Esophagus muscularis mucosa (tissue), 4 donors: ENCODE measurements around the gene SGCE.

Experiments
- EP300 ChIP-seq: sonication (generic); formaldehyde crosslinking; IDR thresholded peaks from one replicate; pipeline ENCODE4 v1.6.1; 2017; ENCODE audit warnings: antibody characterized with exemption
- POLR2A ChIP-seq: fragments of 450-650 bp; IDR thresholded peaks from one replicate; pipeline ENCODE4 v1.6.1; 2017; ENCODE audit warnings: antibody characterized with exemption, moderate library complexity, mild to moderate bottlenecking, low read depth
- TF ChIP-seq, protein P1 (sequence below), 3 experiments: fragments of 200-600 bp in 2 of 3; fragments of 450-650 bp in 1 of 3; sonication (generic) in 2 of 3; IDR thresholded peaks; one replicate each; pipeline ENCODE4 v1.5.1; 2017 to 2019; ENCODE audit warnings: antibody characterized with exemption in 3 of 3, mild to moderate bottlenecking in 2 of 3, moderate library complexity in 1 of 3

DNA sequence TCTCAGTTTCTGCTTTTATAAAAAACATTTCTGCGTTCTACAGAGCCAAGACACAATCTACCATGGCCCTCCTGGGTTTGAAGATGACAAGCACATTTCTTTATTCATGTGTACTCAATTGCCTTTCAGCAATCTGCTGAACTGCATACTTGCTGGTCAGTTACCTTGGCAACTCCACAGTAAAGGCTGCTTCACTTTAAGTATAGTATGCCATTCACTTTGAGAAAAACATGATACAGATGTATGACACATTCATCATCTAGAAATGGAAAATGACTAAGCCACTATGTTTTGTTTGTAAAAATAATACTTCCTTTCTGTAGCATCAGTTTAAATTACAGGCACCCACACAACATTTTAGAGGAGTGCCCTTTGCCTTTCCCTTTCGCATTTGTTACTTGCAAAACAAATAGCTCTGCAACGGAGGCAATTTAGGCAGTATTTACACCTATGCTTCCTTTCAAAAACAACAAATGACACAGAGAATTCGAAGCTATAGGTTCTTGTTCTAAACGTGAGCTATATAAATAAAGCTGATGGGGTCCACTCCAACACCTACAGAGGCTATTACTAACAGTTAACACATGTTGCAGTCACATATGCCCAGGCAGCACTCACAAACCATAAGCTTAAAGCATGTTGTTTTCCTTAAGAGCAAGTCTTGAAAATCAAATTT, 23.5 kb downstream of the SGCE start:
- TF ChIP-seq, protein P1, sequence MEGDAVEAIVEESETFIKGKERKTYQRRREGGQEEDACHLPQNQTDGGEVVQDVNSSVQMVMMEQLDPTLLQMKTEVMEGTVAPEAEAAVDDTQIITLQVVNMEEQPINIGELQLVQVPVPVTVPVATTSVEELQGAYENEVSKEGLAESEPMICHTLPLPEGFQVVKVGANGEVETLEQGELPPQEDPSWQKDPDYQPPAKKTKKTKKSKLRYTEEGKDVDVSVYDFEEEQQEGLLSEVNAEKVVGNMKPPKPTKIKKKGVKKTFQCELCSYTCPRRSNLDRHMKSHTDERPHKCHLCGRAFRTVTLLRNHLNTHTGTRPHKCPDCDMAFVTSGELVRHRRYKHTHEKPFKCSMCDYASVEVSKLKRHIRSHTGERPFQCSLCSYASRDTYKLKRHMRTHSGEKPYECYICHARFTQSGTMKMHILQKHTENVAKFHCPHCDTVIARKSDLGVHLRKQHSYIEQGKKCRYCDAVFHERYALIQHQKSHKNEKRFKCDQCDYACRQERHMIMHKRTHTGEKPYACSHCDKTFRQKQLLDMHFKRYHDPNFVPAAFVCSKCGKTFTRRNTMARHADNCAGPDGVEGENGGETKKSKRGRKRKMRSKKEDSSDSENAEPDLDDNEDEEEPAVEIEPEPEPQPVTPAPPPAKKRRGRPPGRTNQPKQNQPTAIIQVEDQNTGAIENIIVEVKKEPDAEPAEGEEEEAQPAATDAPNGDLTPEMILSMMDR (IDR thresholded peaks at IDR 0.05), result no peak
- TF ChIP-seq EP300 (no peak), POLR2A (no peak)
